ENCODE results near the gene LRRC70.
A peak's percentile ranks its signal among the peaks of the same experiment; 100 is the strongest.

LRRC70 gene

DNA sequence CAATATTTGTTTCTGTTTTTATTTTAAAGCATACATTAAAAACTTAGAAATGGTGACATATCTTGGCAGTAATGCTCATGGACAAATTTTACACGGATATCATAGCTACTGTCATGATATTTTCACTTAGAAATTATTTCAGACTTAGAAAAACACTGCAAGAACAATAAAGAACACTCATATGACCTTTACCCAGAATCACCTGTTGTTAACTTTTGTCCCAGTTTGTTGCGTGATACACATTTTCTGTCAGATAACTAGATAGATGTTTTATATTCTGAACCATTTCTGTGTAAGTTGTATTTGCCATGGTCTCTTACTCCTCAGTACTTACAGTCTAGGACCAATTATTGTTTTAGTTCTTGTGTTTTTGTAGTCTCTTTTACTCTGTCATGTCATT is 3.6 kb upstream of the LRRC70 start:
- no peak for DNase-seq

DNA sequence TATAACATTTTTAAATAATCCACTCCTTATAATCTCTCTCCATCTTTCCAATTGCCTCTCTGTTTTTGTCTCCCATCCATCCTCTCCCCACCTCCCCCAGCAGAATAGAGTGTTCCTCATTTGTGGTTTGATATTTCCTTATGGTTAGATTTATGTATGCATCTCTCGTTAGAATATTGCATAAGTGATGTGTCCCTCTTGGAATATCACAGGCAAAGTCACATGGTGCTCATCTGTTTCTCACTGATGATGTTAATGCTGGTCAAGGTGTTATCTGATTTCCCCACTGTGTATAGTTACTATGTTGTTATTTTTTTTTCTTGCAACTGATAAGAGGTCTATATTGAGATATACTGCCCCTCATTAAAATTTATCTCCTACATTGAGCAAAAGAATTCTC is 3.1 kb upstream of the LRRC70 start:
- no peak for DNase-seq

DNA sequence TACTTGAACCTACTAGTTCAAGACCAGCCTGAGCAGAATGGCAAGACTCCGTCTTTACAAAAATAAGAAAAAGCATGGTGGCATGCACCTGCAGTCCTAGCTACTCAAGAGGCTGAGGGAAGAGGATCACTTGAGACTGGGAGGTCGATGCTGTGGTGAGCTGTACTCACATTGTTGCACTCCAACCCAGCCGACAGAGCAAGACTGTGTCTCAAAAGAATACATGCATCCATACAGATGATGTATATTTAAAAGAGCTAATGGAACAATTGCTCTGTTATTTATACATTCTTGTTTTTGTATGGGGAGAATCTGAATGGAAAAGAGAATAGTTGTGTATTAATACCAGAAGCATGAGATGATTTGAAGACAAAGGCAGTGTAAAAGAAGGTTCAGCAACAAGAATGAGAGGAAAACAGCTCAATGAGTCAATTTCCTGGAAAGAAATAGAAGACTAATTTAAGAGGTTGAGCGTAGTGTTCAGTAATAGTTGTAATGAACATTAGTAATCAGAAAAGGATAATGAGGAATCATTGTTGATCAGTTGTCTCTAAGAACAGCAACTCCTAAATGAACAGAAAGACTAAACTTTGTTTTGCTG is 1.9 kb upstream of the LRRC70 start:
- peak; percentile 55 for DNase-seq

DNA sequence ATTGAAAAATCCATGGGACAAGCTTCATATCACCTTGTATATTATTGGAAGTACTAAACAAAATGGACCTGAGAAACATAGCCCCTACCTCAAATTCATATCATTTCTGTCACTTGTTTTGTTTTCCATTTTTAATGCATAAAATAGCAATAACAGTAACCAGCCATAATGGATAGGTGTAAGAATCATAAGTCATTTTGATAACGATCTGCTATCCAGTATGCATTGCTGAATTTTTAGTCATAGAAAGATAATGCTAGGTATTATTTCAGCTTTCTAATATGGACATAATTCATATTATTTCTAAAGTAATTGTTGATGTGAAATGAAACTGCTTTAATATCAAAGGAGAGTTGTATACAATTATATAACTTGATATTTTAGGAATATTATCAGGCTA is 1.1 kb upstream of the LRRC70 start:
- DNase-seq: no peak

DNA sequence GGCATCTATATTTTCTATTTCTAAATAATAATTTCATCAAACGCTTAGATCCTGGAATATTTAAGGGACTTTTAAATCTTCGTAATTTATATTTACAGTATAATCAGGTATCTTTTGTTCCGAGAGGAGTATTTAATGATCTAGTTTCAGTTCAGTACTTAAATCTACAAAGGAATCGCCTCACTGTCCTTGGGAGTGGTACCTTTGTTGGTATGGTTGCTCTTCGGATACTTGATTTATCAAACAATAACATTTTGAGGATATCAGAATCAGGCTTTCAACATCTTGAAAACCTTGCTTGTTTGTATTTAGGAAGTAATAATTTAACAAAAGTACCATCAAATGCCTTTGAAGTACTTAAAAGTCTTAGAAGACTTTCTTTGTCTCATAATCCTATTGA is 1.1 kb downstream of the LRRC70 start:
- no peak for DNase-seq

DNA sequence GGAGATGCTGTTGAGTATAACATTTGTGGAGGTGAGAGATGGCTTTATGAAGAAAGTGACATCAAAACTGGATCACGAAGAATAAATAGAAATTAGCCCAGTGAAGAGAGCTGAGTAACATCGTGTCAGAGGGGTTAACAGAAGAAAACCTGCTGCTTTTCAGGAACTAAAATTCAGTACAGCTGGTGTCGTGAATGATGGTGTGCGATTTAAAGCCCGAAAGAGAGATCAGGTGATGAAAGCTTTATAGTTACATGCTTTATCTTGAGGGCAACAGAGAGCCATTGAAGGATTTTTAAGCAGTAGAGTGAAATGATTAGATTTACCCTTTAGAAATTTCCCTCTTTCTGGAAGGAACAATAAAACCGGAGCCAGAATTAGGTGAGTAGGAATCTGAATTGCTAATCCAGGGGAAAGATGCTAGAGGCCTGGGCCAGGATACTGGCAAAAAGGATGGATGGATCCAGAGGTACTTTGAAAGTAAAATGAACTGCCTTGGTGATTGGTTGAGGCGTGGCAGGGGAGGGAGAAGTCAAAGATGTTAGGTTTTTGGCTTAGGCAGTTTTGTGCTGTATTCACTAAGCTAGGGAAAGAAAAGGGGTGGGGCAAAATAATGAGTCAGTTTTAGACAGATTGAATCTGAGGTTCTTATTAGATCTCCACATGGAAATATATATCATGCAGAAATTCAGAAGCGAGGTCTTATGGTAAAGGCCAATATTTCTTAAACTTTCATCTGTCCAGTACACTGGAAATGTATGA is 3.4 kb downstream of the LRRC70 start:
- DNase-seq: no peak

DNA sequence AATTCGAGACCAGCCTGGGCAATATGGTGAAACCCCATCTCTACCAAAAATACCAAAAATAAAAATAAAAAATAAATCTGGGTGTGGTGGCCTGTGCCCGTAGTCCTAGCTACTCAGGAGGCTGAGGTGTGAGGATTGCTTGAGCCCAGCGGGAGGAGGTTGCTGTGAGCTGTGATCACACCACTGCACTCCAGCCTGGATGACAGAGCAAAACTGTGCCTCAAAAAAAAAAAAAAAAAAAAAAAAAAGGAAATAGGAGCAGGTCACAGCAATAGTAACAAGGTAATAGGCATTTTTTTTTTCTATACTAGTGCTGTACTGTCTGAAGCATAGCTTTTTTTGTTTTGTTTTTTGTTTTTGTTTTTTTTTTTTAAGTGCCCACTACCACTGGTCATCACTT is 5.8 kb downstream of the LRRC70 start:
- no peak for DNase-seq

DNA sequence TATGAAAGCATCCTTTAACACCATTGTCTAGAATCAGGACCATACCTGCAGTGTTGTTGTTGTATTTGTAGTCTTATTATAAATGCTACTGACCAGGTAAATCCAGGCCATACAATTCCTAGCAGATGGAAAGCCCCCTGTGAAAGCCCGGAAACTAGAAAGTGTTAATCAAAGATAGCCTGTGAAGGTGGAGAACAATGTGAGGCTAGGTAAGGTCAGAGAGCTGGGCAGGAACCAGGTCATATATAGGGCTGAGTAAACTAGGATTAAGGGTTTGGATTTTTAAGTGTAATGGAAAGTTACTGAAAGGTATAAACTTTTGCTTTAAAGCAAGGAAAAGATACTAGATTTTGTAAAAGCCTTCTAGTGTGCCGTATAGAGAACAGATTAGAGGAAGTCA is 6.7 kb downstream of the LRRC70 start:
- DNase-seq: no peak

DNA sequence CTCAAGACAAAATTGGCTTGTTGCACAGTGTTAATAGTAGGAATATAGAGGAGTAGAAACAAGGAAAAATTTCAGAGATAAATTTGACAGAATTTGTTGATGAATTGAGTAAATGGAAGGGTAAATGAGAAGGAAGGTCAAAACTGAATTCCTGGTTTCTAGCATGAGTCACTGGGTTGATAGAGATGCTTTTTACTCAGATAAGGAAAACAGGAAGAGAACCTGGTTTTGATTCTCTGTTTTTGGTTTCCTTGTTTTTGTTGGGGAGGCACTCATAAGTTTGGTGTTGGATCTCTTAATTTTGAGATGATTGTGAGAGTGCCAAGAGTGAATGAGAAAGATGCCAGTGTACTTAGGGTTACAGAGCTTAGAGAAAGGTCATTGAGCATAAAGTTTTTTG is 7.1 kb downstream of the LRRC70 start:
- no peak for DNase-seq

DNA sequence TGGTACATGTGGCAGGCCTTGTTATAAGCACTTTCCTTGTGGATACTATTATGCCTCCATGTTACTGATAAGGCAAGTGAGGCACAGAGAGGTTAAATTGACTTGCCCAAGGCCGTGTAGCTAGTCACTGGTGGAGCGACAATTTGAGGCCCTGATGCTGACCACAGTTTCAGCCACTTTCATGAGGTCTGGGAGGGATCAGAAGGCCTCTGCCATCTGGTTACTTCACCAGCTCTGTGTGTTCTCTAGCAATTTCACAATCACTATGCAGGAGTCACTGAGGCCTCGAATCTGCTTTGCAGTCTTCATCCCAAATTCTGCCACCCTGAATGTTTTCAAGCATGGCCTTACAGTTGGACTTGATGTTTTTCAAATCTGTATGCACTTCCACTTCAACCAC is 9.1 kb downstream of the LRRC70 start:
- DNase-seq: peak; percentile 24

DNA sequence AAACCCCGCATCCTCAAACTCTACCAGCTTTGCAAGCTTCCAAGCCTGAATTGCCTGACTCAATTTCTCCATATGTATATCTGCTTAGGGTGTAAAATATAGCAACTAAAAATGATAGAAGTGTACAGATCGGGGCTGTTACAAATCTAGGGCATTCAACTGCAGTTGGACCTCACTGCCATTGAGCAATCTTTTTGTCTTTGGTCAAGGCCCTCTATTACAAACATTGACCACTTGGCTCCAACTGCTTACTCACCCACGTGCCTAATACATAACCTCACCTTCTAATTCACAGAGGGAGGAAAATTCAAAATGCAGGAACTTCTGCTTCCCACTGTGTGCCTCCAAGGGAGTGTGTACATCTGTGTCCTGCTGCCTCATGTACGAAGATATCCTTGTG is 10.0 kb downstream of the LRRC70 start:
- no peak for DNase-seq

DNA sequence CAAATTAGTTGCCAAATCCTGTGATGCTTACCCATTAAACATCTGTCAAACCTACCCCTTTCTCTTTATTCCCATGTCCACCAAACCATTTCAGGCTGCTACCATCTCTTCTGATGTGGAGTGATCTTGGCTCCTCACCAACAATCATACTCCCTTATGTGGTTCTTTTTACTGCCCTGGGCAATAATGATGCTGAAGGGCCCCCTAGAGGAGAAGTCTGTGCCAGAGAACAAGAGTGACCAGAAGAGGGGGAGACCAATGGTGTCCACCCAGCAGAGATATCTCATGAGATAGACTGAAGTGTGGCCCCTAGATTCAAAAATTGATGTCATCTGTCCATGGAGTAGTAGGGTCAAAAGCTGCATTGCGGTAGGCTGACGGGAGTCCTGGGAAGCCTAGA is 10.9 kb downstream of the LRRC70 start:
- no peak for DNase-seq

DNA sequence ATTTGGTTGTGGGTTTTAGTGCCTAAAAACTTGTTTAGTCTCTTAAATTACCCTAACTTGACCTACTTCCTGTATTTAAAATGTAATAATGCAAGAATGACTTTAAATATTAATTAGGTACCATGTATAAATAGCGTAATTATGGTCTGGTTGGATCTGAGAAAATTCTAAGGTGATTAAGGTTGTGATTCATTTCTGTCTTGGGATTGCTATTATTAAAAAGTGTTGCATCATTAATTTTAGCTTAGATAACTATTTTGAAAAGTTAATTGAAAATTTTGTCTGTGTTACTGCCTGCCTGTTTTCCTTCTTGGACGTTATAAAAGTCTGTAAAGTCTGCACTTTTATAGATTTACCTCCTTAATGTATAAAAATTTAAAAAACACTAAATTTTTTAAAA is 11.8 kb downstream of the LRRC70 start:
- no peak for DNase-seq

DNA sequence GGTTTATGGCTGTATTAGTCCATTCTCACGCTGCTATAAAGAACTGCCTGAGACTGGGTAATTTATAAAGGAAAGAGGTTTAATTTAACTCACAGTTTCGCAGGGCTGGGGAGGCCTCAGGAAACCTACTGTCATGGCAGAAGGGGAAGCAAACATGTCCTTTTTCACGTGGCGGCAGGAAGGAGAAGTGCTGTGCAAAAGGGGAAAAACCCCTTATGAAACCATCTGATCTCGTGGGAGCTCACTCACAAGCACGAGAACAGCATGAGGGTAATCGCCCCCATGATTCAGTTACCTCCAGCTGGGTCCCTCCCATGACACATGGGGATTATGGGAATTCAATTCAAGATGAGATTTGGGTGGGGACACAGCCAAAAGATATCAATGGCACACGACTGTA is 13.9 kb downstream of the LRRC70 start:
- DNase-seq: no peak

DNA sequence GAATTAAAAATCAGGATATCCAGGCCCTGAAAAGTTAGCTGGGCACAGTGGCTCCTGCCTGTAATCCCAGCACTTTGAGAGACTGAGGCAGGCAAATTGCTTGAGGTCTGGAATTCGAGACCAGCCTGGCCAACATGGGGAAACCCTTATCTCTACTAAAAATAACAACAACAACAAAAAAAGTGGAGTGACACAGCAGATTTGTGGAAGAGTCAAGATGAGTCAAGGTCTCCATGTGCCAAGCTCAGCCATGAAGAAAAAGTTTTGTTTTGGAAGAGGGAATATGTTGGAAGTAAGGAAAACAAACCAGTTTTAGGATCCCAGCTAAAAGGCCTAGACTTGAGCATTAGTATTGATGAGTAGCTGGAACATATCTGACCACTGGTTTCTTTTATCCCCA is 14.7 kb downstream of the LRRC70 start:
- DNase-seq: no peak

DNA sequence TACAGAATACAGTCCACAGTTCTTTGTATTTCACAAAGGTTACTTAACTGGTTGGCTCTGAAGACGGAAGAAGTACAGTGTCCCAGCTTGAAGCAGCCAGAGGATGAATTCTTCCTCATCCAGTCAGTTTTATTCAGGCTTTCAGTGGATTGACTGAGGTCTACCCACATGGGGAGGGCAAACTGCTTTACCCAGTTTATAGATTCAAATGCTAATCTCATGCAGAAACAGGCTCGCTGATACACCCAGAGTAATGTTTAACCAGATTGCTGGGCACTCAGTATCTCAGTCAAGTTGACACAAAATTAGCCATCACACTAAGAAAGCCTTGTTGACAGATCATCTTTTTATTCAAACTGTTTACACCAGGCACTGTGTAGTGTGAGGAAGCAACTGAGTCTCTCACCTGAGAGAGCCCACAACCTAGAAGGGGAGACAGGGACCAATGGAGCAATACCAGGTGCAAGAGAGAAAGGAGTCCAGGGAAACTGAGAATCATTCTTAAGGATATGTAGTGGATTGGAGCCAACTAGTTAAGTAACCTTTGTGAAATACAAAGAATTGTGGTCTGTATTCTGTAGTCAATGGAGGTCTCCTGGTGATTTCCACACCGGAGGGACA is 15.9 kb downstream of the LRRC70 start:
- no peak for DNase-seq

DNA sequence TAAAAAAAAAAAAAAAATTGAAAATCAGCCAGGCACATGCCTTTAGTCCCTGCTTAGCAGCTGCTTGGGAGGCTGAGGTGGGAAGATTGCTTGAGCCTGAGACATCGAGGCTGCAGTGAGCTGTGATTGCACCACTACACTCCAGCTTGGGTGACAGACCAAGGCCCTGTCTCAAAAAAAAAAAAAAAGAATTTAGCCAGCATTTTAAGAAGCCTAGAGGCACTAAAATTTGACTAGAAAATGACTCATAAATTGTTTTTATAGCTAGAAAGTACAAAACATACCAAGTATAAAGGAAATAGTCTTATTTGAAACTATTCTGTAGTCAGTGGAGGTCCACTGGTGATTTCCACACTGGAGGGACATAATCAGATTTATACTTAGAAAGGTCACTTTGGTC is 17.5 kb downstream of the LRRC70 start:
- DNase-seq: no peak

DNA sequence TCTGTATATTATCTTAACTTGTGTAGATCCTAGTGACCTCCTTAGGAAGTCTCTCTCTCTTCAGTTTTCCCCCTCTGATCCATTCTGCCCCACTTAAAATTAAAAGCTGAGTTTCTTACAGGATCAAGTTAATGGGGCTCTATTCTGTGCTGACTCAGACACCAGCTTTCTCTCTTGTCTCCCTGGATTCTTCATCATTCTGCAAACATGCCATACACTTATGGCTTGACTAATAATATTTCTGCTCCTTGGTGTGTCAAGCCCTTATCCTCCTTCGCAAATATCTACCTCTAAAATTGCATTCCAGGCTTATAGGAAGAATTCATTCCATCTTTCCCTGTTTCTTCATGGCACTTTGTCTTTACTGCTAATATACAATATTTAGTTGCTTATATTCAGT is 18.1 kb downstream of the LRRC70 start:
- DNase-seq: no peak

DNA sequence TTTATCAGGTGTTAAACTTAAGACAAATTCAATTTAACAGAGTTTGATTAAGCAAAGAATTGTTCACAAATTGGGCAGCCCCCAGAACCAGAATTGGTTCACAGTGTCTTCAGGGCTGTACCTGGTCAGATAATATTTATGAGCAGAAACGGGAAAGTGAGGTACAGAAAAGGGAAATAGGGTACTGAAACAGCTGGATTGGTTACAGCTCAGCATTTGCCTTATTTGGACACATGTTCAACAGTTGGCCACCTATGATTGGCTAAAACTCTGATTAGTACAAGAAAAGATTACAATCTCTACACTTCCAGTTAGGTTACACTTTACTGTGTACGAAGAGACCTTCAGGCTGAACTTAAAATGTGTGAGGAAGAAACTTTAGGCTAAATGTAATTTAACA is 18.7 kb downstream of the LRRC70 start:
- DNase-seq: no peak

DNA sequence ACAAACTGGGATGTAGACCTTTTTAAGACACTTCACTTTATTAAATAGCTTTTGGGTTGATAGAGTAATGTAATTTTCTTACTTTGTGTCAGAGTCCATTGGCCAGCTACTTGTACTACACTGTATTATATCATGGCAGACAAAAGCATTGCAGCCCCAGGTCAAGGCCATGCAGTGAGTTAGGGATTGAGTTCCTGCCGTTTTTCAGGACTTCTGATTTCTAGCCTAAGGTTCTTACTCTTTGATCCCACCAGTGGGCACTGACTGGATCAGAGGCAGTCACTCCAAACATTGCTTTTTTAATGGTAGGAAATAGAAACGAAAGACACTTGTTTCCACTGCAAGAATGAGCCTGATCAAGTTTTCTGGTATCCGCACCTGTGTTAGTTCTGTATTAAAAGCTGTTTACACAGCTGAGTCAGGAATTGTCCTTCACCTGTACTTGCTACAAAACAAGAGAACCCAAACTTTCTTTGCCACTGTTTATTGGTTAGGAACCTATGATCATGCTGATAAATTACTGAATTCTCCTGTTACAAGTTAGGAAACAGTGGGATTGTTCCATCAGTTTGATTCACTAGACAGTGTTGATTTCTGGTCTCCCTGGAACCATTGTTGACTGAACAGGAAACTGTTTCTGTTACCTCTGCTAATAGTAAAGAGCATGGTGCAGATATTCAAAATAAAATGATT is 22.1 kb downstream of the LRRC70 start:
- no peak for DNase-seq

DNA sequence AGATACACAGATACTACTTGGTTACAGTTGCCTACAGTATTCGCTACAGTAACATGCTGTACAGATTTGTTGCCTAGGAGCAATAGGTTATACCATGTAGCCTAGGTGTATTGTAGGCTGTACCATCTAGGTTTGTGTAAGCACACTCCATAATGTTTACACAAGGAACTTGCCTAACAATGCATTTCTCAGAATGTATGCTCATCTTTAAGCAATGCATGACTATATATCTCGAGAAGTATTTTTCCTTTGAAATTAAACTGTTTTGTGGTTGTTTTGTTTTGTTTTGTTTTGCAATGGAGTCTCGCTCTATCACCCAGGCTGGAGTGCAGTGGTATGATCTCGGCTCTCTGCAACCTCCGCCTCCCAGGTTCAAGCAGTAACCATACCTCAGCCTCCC is 25.3 kb downstream of the LRRC70 start:
- no peak for DNase-seq

DNA sequence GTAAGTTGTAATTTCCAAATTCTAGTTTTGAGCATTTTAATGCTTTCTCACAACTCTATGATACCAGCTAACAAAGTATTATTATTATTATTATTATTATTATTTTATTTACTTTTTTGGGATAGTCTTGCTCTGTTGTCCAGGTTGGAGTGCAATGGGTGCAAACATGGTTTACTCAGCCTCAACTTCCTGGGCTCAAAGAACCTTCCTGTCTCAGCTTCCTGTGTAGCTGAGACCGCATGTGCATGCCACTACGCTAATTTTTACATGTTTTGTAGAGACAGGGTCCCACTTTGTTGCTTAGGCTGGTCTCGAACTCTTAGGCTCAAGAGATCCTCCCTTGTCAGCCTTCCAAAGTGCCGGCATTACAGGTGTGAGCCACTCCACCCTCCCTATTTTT is 27.0 kb downstream of the LRRC70 start:
- no peak for DNase-seq

DNA sequence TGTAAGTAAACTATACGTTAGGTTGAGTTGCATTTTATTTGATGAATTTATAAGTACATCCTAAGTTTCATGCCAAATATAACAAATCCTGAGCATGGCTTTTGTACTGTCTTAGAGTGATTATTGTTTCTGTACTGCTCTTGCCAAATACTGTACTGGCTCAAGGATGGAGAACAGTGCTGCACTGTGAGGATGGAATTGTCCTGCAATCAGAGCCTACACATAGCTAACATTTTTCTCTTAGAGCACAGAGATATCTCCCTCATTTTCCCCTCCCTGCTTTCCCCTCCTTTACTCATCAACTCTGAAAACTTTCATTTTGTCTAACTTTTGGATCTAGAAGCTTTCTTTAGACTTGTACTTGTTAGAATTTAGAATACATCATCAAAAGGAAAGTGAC is 28.3 kb downstream of the LRRC70 start:
- DNase-seq: no peak

DNA sequence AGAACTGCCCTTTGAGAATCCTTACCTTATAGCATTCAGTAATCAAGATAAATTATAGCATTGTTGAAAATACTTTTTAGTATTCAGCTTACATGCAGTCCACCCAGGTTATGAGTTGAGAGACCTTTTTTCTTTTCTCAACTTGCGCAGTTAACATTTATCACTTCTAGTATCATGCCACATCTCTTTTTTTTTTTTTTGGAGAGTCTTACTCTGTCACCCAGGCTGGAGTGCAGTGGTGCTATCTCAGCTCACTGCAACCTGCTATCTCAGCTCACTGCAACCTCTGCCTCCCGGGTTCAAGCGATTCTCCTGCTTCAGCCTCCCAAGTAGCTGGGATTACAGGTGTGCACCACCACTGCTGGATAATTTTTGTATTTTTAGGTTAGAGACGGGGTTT is 29.0 kb downstream of the LRRC70 start:
- DNase-seq: no peak
